SK-N-SH (cell line): ENCODE measurements around the gene RAC3. TPM values are rescaled to one million over a fixed set of nuclear protein-coding genes. Genes with fewer than 3 reads are reported as not detected.

Source experiments
- CTCF ChIA-PET: fragments of 300-600, 350-600 bp; formaldehyde crosslinking; extraction: SDS; loops from one replicate; lab custom pipeline; 2021; lab: Yijun Ruan, JAX
- POLR2A ChIA-PET: fragments of 350-600 bp; sonication (Branson Sonifier 250); formaldehyde crosslinking; extraction: SDS; loops from one replicate; lab custom pipeline; 2020; ENCODE audit warnings: antibody characterized with exemption, inconsistent platforms; lab: Yijun Ruan, JAX
- DNase-seq: peaks from one replicate; pipeline ENCODE4 v3.0.0; 2012
- H2AFZ ChIP-seq: fragments of 200-600 bp; sonication (generic); 2 replicates; pipeline ENCODE4 v1.8.1; 2016; ENCODE audit warnings: antibody characterized with exemption, mild to moderate bottlenecking, low read depth
- H3F3A ChIP-seq: fragments of 200-600 bp; sonication (generic); replicated peaks from 2 replicates; pipeline ENCODE3; 2016; ENCODE audit warnings: antibody characterized with exemption, mild to moderate bottlenecking; ENCODE audit not compliant: insufficient read depth
- H3K27ac ChIP-seq, 2 experiments: fragments of 200-500 bp in 1 of 2; fragments of 200-600 bp in 1 of 2; sonication (Bioruptor generic) in 1 of 2; sonication (generic), shearing (Covaris generic) in 1 of 2; 2 replicates each; pipeline versions ENCODE4 v1.5.1 to v1.6.1; 2014 to 2016; ENCODE audit warnings: low read depth in 2 of 2, inconsistent platforms in 1 of 2, low read length in 1 of 2, mild to moderate bottlenecking in 1 of 2, mixed read lengths in 1 of 2
- H3K27me3 ChIP-seq: fragments of 200-600 bp; sonication (generic), shearing (Covaris generic); 2 replicates; pipeline ENCODE4 v1.6.1; 2016; ENCODE audit warnings: mixed run types; ENCODE audit not compliant: insufficient read depth
- H3K36me3 ChIP-seq, 2 experiments: fragments of 200-500 bp in 1 of 2; fragments of 200-600 bp in 1 of 2; sonication (Bioruptor generic) in 1 of 2; sonication (generic) in 1 of 2; replicated peaks in 1 of 2; 2 replicates each; pipeline versions ENCODE3 to v1.5.1; 2014 to 2016; ENCODE audit warnings: low read length in 1 of 2, mild to moderate bottlenecking in 1 of 2; ENCODE audit not compliant: insufficient read depth in 2 of 2, control insufficient read depth in 1 of 2
- H3K4me1 ChIP-seq, 2 experiments: fragments of 200-500 bp in 1 of 2; fragments of 200-600 bp in 1 of 2; sonication (Bioruptor generic) in 1 of 2; sonication (generic), shearing (Covaris generic) in 1 of 2; 2 replicates each; pipeline versions ENCODE4 v1.5.1 to v1.6.1; 2014 to 2016; ENCODE audit warnings: low read depth in 1 of 2, low read length in 1 of 2, mixed run types in 1 of 2; ENCODE audit not compliant: insufficient read depth in 2 of 2, control insufficient read depth in 1 of 2
- H3K4me2 ChIP-seq: fragments of 200-600 bp; sonication (generic), shearing (Covaris generic); 2 replicates; pipeline ENCODE4 v1.6.1; 2017; ENCODE audit warnings: mixed run types
- H3K4me3 ChIP-seq, 2 experiments: fragments of 200-500 bp in 1 of 2; fragments of 200-600 bp in 1 of 2; sonication (Bioruptor generic) in 1 of 2; sonication (generic), shearing (Covaris generic) in 1 of 2; 2 replicates each; pipeline versions ENCODE4 v1.5.1 to v1.8.1; 2014 to 2016; ENCODE audit warnings: low read depth in 2 of 2, inconsistent platforms in 1 of 2, low read length in 1 of 2, mild to moderate bottlenecking in 1 of 2, mixed read lengths in 1 of 2, moderate library complexity in 1 of 2
- H3K79me2 ChIP-seq: fragments of 200-600 bp; sonication (generic); 2 replicates; pipeline ENCODE4 v1.8.1; 2017; ENCODE audit warnings: mild to moderate bottlenecking; ENCODE audit not compliant: insufficient read depth
- H3K9ac ChIP-seq: fragments of 200-600 bp; sonication (generic); 2 replicates; pipeline ENCODE4 v1.6.1; 2017; ENCODE audit warnings: mixed run types
- H3K9me2 ChIP-seq: fragments of 200-600 bp; sonication (generic); 2 replicates; pipeline ENCODE4 v1.6.1; 2017; ENCODE audit warnings: mixed run types
- H3K9me3 ChIP-seq: fragments of 200-600 bp; sonication (generic); 2 replicates; pipeline ENCODE4 v1.6.1; 2017; ENCODE audit warnings: mixed run types, mild to moderate bottlenecking, moderate library complexity
- H4K20me1 ChIP-seq: fragments of 200-600 bp; sonication (generic); 2 replicates; pipeline ENCODE4 v1.6.1; 2017; ENCODE audit warnings: mild to moderate bottlenecking, mixed run types; ENCODE audit not compliant: insufficient read depth
- CHD2 ChIP-seq: fragments of 150-350 bp; IDR thresholded peaks from 2 replicates; pipeline ENCODE4 v1.6.1; 2018; ENCODE audit warnings: low read length; ENCODE audit not compliant: partially characterized antibody
- CTCF ChIP-seq: fragments of 200-600 bp; sonication (generic); IDR thresholded peaks from 2 replicates; pipeline ENCODE4 v1.6.1; 2017; ENCODE audit warnings: antibody characterized with exemption, mild to moderate bottlenecking, moderate library complexity
- ELF1 ChIP-seq: IDR thresholded peaks from 2 replicates; pipeline ENCODE4 v1.4.0; 2012
- EZH2phosphoT487 ChIP-seq: fragments of 200-600 bp; sonication (generic); IDR thresholded peaks from 2 replicates; pipeline ENCODE4 v1.6.1; 2017; ENCODE audit warnings: low read depth, mixed run types, mild to moderate bottlenecking, antibody characterized with exemption, moderate library complexity, borderline replicate concordance
- FOXJ3 ChIP-seq: sonication (generic); formaldehyde crosslinking; IDR thresholded peaks from 2 replicates; pipeline ENCODE4 v1.5.1; 2020; ENCODE audit warnings: mild to moderate bottlenecking, missing genetic modification reagents
- FOXM1 ChIP-seq: IDR thresholded peaks from 2 replicates; pipeline ENCODE4 v1.4.0; 2012; ENCODE audit warnings: low read depth, mild to moderate bottlenecking
- MAX ChIP-seq: IDR thresholded peaks from 2 replicates; pipeline ENCODE4 v1.4.0; 2012; ENCODE audit warnings: low read depth
- NFIC ChIP-seq: IDR thresholded peaks from 2 replicates; pipeline ENCODE4 v1.4.0; 2012; ENCODE audit warnings: borderline replicate concordance
- PBX3 ChIP-seq: IDR thresholded peaks from 2 replicates; pipeline ENCODE4; 2012
- RAD21 ChIP-seq: IDR thresholded peaks from 2 replicates; pipeline ENCODE4 v1.6.1; 2012; ENCODE audit warnings: mild to moderate bottlenecking, low read length
- RCOR1 ChIP-seq: fragments of 150-350 bp; IDR thresholded peaks from 2 replicates; pipeline ENCODE4 v1.6.1; 2017; ENCODE audit warnings: antibody characterized with exemption, low read length
- RXRA ChIP-seq: IDR thresholded peaks from 2 replicates; pipeline ENCODE4 v1.4.0; 2012; ENCODE audit warnings: low read depth, mild to moderate bottlenecking, borderline replicate concordance
- SMC3 ChIP-seq: IDR thresholded peaks from 2 replicates; pipeline ENCODE4 v1.6.1; 2012; ENCODE audit warnings: low read depth, low read length, improper control_type of control experiment
- TCF12 ChIP-seq: IDR thresholded peaks from 2 replicates; pipeline ENCODE4 v1.4.0; 2012
- TEAD4 ChIP-seq: IDR thresholded peaks from 2 replicates; pipeline ENCODE4 v1.4.0; 2012; ENCODE audit warnings: mild to moderate bottlenecking, borderline replicate concordance; ENCODE audit not compliant: insufficient read depth
- USF1 ChIP-seq: IDR thresholded peaks from 2 replicates; pipeline ENCODE4 v1.4.0; 2012; ENCODE audit warnings: low read depth, borderline replicate concordance
- ZBTB33 ChIP-seq: IDR thresholded peaks from 2 replicates; pipeline ENCODE4 v1.4.0; 2012; ENCODE audit warnings: low read depth, borderline replicate concordance
- WGBS: methylation state at CpG from one replicate; pipeline ENCODE4 v1.1.6; 2017; ENCODE audit warnings: low lambda C conversion rate; 5-methylcytosine and 5-hydroxymethylcytosine counted together
- polyA plus RNA-seq, 3 experiments: library from polyadenylated mRNA; depleted of rRNA; stranded (reverse); fragments of >200 nt; gene quantifications; 2 replicates each; pipeline ENCODE4 v1.2.3, GENCODE V29; 2012

Gene RAC3
- polyA plus RNA-seq, 1 of the 3 experiments (the other 2 are of a cell fraction), result 83.6 TPM

GRCh38 chr17:81986606-81987005 is 44.9 kb upstream of the RAC3 start:
- H3K27me3 ChIP-seq, result no peaks in the 10 kb centered on the region
- peaks cover 12% of the 10 kb centered on the region; the same call in 1 of the 2 replicates for H3K79me2 ChIP-seq
- WGBS, result 96% methylated on average over 26 of the region's 26 CpGs
- H3K4me1 ChIP-seq, result peaks cover 0 to 12% of the 10 kb centered on the region in 2 experiments; a peak in 1 of 4 replicates
- no peak for DNase-seq
- POLR2A ChIA-PET, result no interaction called here
- H2AFZ ChIP-seq, result no peak overlapping the region
- H3K36me3 ChIP-seq, result peaks cover 19 to 20% of the 10 kb centered on the region in 2 experiments
- peaks cover 7% of the 10 kb centered on the region for H3F3A ChIP-seq
- H3K9me2 ChIP-seq, result no peaks in the 10 kb centered on the region
- CTCF ChIA-PET, result interaction anchor here (1.3 to 7.2 kb wide), 3 partner anchors 18 to 33 kb away, joined by 3 to 49 read pairs (median 11); partner anchors contain the start of gene NOTUM
- H3K27ac ChIP-seq, result no peak overlapping the region
- H4K20me1 ChIP-seq, result no peaks in the 10 kb centered on the region; the same call in 1 of the 2 replicates
- H3K4me2 ChIP-seq, result no peak overlapping the region
- no peak overlapping the region for H3K4me3 ChIP-seq
- no peaks in the 10 kb centered on the region for H3K9me3 ChIP-seq
- TF ChIP-seq RXRA, result no peak
- TF ChIP-seq ELF1, result no peak
- no peak for TF ChIP-seq SMC3
- no peak for TF ChIP-seq RCOR1
- no peak for TF ChIP-seq FOXM1
- no peak for TF ChIP-seq CHD2
- no peak for TF ChIP-seq PBX3
- TF ChIP-seq RAD21, result no peak
- TF ChIP-seq FOXJ3 (CRISPR knock-in tag), result no peak
- no peak for TF ChIP-seq ZBTB33
- no peak for TF ChIP-seq EZH2phosphoT487
- no peak for TF ChIP-seq NFIC
- no peak for TF ChIP-seq TCF12
- TF ChIP-seq MAX, result no peak
- TF ChIP-seq TEAD4, result no peak
- no peak for TF ChIP-seq USF1
- no peak for TF ChIP-seq CTCF
- no peak overlapping the region for H3K9ac ChIP-seq
